Renal pelvis (tissue), 12 donors: ENCODE data around the gene CD6. TPM values are rescaled to one million over a fixed set of nuclear protein-coding genes. Genes with fewer than 3 reads are reported as not detected.

Experiments used
- DNase-seq: peaks from one replicate; pipeline ENCODE4 v3.0.0-alpha.2; 2013
- long read RNA-seq, 16 experiments: transcript quantifications; one replicate each; lab custom pipeline, GENCODE V29; 2026
- polyA plus RNA-seq, 3 donors: library from polyadenylated mRNA; unstranded; fragments of 120-200 nt; gene quantifications; one replicate each; pipeline ENCODE4 v1.2.1, GENCODE V29; 2013; ENCODE audit not compliant: insufficient read length in 3 of 3

CD6 gene
- 1 to 10 TPM; 1.1 to 2.5 (median 1.8) TPM for polyA plus RNA-seq
- long read RNA-seq, donor 1, result 0 reads
- long read RNA-seq, donor 2, result 0 reads
- long read RNA-seq, donor 3, result 0 reads
- long read RNA-seq, donor 4, result 0 reads
- long read RNA-seq, donor 5, result 0 reads
- long read RNA-seq, donor 6, result 0 reads
- long read RNA-seq, donor 7, result 0 reads
- long read RNA-seq, donor 8, result 0 reads
- long read RNA-seq, donor 9, result 0 reads
- long read RNA-seq, donor 10, result 0 reads
- long read RNA-seq, donor 11, result 0 reads
- long read RNA-seq, donor 12, result 0 reads
- long read RNA-seq, donor 13, result 0 reads
- long read RNA-seq, donor 14, result 0 reads
- long read RNA-seq, donor 15, result 0 reads
- long read RNA-seq, donor 16, result 0 reads

GRCh38 chr11:60971520-60971919, at the start of gene CD6:
TSS of gene CD6 (plus strand) at chr11:60971680. CDS start at chr11:60971866, 186 bp downstream.
- no peak for DNase-seq

- DNase-seq, result no peak
These were observed 49.6 kb upstream of the CD6 start for GRCh38 chr11:60921777-60922335.

GRCh38 chr11:60922906-60923305, 48.6 kb upstream of the CD6 start:
- no peak for DNase-seq

GRCh38 chr11:60923326-60923725, 48.2 kb upstream of the CD6 start:
- DNase-seq, result no peak

- DNase-seq, result no peak
These were observed 47.7 kb upstream of the CD6 start for GRCh38 chr11:60923800-60924109.

- DNase-seq, result peak; percentile 72
These were observed 47.2 kb upstream of the CD6 start, which contains the start of gene TMEM132A for GRCh38 chr11:60924110-60924905. TSS of gene TMEM132A (plus strand) at chr11:60924460. CDS start at chr11:60924634, 174 bp downstream.

- no peak for DNase-seq
These were observed 46.3 kb upstream of the CD6 start for GRCh38 chr11:60924906-60925853.

GRCh38 chr11:60925868-60926267, 45.6 kb upstream of the CD6 start:
- no peak for DNase-seq

- DNase-seq, result no peak
These were observed 45.0 kb upstream of the CD6 start for GRCh38 chr11:60926500-60926899.

GRCh38 chr11:60927061-60927592, 44.4 kb upstream of the CD6 start:
- no peak for DNase-seq

- no peak for DNase-seq
These were observed 43.9 kb upstream of the CD6 start for GRCh38 chr11:60927600-60927999.

GRCh38 chr11:60928563-60929001, 42.9 kb upstream of the CD6 start:
- DNase-seq, result no peak

GRCh38 chr11:60929764-60930163, 41.7 kb upstream of the CD6 start:
- DNase-seq, result no peak

GRCh38 chr11:60930394-60930793, 41.1 kb upstream of the CD6 start:
- DNase-seq, result no peak

- DNase-seq, result no peak
These were observed 39.6 kb upstream of the CD6 start for GRCh38 chr11:60931917-60932316.

GRCh38 chr11:60932605-60933356, 38.7 kb upstream of the CD6 start:
- DNase-seq, result no peak

- no peak for DNase-seq
These were observed 37.9 kb upstream of the CD6 start for GRCh38 chr11:60933416-60934123.

GRCh38 chr11:60934124-60934789, 37.2 kb upstream of the CD6 start:
- no peak for DNase-seq
